ENCODE data around the gene LRG1.

Gene LRG1

GRCh38 chr19:4511300-4512054 lies 28.4 kb downstream of the LRG1 start:
- no peak for DNase-seq (ENCODE audit: low read depth, low spot score)

DNA sequence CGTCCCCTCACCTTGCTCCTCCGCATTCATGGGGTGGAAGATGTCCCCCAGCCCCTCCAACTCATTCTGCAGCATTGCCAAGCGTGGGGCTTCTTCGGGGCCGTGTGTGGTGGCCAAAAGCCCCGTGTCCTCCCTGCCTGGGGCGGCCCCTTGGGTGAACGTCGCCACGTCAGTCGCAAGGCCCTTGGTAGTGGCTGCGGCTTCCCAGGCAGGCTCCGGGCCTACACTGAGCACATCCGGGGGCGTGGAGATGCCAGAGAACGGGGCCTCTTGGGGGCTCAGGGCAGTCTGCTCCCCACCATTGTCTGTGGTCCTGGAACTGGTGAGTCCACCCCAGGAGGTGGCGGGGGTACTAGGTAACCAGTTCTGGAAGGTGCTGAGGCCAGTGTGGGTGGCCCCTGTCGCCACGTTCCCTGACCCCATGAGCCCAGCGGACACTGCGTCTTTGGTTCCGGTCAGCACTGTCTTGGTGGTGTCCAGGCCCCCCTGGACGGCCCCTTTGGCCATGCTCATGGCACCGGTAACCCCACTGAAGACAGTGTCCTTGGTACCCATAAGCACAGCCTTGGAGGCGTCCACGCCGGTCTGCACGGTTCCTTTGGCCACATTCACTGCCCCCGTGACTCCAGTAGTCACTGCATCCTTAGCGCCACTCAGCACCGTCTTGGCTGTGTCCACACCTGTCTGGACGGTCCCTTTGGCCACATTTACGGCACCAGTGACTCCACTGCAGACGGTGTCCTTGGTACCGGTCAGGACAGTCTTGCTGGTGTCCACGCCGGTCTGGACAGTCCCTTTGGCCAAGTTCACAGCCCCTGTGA lies 29.2 kb downstream of the LRG1 start:
- DNase-seq (ENCODE audit: low read depth, low spot score) = no peak

- DNase-seq (ENCODE audit: low read depth, low spot score) = no peak
Measured at GRCh38 chr19:4508698-4509097, 31.1 kb downstream of the LRG1 start.

DNA sequence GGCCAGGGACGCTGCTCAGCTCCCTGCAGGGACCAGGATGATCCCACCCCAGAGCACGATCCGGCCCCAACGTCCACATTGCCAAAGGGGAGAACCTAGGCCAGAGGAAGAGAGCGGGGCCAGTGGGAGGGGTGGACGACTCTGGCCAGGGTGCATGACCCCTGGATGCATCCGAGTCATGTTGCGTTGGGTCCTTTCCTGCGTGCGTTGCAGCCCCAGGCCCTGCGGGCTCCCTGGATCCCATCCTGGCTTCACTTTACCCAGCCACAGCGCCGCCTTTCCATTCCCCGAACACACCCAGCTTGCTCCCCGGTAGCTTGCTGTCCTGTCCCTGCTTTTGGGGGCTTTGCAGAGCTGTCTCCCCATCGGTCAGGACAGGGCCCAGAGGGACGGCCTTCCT lies 32.0 kb downstream of the LRG1 start:
- no peak for DNase-seq (ENCODE audit: low read depth, low spot score)

GRCh38 chr19:4507150-4507452 lies 32.7 kb downstream of the LRG1 start:
- DNase-seq (ENCODE audit: low read depth, low spot score) = no peak

GRCh38 chr19:4506449-4507149 lies 33.2 kb downstream of the LRG1 start:
- no peak for DNase-seq (ENCODE audit: low read depth, low spot score)

DNA sequence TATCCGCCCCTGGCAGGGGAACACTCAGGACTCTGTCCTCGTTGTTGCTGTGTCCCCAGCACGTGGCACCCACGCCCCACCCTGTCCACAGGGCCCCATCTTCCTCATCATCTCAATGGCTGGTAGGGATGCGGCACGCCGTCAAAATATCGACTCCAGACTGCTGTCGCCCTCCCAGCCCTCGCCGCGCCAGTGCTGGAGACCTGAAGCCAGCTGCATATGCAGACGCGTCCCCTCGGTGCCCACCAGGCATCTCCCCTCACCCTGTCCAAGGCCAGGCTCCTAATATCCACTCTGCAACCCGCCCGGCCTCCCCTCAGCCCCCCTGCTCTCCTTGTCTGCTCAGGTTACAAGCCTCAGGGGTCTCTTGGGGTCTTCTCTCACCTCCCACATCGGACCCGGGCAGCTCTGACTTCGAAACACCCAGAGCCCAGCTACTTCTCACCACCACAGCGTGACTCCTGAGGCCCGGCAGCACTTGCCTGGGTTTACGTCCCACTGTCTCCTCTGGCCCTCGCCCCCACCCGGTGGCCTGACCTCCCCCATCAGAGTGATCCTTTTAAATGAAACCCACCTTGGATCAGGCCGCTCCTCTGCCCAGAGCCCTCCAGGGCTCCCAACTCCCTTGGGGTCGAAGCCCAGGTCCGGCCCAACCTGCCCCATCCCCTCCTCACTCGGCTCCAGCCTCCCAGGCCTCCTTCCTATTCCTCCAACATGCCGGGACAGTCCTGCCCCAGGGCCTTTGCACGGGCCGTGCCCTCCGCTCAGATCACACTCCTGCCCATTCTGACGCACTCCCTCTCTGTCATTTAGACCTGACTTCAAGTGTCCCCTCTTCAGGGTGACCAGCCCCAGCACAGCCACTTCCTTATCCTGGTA lies 34.0 kb downstream of the LRG1 start:
- DNase-seq (ENCODE audit: low read depth, low spot score) = no peak

- no peak for DNase-seq (ENCODE audit: low read depth, low spot score)
Measured at GRCh38 chr19:4504891-4505569, 34.8 kb downstream of the LRG1 start.

DNA sequence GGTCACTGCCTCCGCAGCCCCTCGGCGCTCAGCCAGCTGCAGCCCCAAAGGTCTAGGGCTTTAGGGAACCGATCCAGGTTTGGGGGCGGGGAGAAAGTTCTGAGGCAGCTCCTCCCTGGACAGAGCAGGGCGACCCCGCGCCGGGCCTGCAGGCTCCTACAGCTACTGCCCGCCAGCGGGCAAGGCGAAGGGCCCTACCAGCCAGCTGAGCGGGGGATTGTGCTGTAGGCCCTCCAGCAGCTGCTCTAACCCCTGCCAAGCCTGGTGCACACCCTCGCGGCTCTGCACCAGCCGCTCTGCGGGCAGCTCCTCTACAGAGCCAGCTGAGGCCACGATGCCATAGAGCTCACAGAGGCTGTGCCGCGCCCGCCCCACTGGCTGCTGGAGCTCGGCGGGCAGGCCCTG lies 35.5 kb downstream of the LRG1 start:
- DNase-seq (ENCODE audit: low read depth, low spot score) = no peak

GRCh38 chr19:4503825-4504170 lies 36.0 kb downstream of the LRG1 start:
- DNase-seq (ENCODE audit: low read depth, low spot score) = no peak

DNA sequence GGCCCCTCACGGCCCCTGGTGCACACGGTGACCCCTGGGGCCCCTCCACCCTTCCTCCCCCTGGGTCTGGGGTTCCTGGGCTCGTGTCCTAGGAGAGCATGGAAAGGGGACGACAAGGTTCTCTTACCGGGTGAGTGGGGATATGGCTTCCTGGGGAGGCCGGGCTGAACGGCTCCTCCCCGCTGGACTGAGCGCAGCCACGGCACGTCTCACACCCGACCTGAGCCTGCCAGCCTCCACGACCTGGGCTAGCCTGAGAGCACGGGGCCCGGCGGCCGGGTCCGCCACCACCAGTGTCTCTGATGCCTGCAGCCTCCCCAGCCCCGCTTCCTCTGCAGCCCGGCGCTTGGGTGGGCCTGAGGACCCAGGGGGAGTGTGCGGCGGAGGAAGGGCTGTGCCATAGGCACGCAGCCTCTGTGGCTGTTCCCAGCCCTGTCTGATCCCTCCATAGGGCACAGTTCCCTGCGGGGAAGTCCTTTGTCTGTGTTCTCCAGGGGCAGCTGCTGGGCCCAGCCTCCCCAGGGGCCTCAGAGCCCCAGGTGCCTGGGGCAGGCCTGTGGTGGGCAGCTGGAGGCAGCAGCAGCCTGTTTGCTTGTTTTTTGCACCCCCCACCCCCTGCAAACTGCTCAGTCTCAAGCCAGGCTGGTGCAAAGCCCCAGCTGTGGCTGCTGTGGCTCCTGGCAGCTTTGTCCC lies 36.6 kb downstream of the LRG1 start:
- DNase-seq (ENCODE audit: low read depth, low spot score) = no peak

- DNase-seq (ENCODE audit: low read depth, low spot score) = no peak
Measured at GRCh38 chr19:4502282-4503131, 37.3 kb downstream of the LRG1 start.

DNA sequence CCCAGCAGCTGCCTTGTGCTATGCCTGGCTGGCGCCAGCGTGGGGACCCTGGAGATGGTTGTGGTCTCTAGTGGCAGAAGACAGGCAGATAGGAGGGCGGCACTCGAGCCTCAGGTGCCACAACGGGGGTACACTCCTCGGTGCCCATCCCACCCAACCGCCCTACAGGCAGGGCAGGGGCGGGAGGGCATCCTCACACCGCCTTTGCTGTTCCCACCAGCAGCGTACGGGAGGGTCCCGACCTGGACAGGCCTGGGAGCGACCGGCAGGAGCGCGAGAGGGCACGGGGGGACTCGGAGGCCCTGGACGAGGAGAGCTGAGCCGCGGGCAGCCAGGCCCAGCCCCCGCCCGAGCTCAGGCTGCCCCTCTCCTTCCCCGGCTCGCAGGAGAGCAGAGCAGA lies 38.1 kb downstream of the LRG1 start:
- no peak for DNase-seq (ENCODE audit: low read depth, low spot score)

DNA sequence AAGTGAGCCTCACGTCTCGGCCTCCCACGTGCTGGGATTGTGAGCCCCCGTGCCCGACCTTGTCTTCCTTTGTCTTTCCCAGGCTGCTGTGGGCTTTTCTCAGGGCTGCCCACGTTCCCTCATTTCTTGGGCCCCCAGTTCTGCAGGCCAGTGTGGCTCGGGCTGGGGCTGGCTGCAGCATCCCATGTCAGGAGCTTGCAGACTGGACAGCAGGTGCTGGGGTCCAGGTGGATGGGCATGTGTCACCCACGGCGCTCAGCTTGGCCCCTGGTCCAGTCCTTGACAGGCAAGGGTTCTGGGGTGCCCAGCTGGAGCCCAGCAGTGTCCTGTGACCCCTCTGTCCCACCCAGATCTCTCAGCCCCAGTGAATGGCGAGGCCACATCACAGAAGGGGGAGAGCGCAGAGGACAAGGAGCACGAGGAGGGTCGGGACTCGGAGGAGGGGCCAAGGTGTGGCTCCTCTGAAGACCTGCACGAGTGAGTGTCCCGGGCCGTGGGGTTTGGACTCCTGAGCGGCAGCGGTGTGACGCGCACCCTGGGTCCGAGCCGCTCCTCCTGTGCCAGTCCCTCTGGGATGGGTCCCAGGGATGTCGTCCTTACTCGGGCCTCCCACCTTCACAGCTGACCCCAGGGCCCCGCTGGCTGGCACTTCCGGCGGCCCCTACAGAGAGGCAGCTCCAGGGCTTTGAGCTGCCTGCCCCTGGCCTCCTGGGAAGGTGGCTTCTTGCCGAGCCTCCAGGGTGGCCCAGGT lies 38.8 kb downstream of the LRG1 start:
- DNase-seq (ENCODE audit: low read depth, low spot score) = no peak

- no peak for DNase-seq (ENCODE audit: low read depth, low spot score)
Measured at GRCh38 chr19:4499855-4500254, 40.0 kb downstream of the LRG1 start.

DNA sequence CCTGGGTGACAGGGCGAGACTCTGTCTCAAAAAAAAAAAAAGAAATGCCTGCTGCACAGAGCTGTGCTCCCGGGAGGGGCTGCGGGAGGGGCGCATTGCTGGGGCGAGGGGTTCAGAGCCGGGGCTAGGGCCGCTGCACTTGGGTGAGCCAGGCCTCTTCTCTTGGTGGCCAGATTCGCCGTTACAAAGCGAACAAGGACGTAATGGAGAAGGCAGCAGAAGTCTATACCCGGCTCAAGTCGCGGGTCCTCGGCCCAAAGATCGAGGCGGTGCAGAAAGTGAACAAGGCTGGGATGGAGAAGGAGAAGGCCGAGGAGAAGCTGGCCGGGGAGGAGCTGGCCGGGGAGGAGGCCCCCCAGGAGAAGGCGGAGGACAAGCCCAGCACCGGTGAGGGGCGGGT lies 40.5 kb downstream of the LRG1 start:
- no peak for DNase-seq (ENCODE audit: low read depth, low spot score)

GRCh38 chr19:4498694-4499093 lies 41.1 kb downstream of the LRG1 start:
- no peak for DNase-seq (ENCODE audit: low read depth, low spot score)

- DNase-seq (ENCODE audit: low read depth, low spot score) = no peak
Measured at GRCh38 chr19:4497770-4498389, 42.0 kb downstream of the LRG1 start.

DNA sequence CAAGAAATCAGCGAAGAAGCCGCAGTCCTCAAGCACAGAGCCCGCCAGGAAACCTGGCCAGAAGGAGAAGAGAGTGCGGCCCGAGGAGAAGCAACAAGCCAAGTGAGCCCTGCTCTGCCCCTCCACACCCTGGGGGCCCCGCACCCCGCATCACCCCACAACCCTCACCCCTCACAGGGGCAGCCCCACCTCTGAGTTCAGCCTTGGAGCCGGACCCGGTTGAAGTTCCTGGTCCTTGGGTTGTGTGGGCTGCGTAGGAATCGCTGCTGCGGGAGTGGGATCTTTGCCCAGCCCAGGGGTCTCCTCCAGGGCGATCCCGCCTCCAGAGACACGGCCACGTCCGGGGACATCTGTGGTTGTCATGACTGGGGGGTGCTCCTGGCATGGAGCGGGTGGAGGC lies 43.5 kb downstream of the LRG1 start:
- DNase-seq (ENCODE audit: low read depth, low spot score) = no peak

Data from smooth muscle cell of the brain vasculature (primary cell).